VCaP (cell line): Measurements from ENCODE around the gene DNASE1L3.

Experiments
- H3K27ac ChIP-seq: fragments of 450-650 bp; 2 replicates; pipeline ENCODE4 v1.5.1; 2017
- CTCF ChIP-seq: fragments of 450-650 bp; conservative IDR thresholded peaks from 2 replicates; pipeline ENCODE4 v1.5.1; 2017; ENCODE audit warnings: mild to moderate bottlenecking, moderate library complexity

Gene DNASE1L3

GRCh38 chr3:58188173-58188564 lies 22.6 kb downstream of the DNASE1L3 start:
- no peak for TF ChIP-seq CTCF
- no peak overlapping the region for H3K27ac ChIP-seq

GRCh38 chr3:58184982-58185360 lies 25.8 kb downstream of the DNASE1L3 start:
- no peak overlapping the region for H3K27ac ChIP-seq
- no peak for TF ChIP-seq CTCF

- no peak overlapping the region for H3K27ac ChIP-seq
- no peak for TF ChIP-seq CTCF
These were observed 26.3 kb downstream of the DNASE1L3 start for GRCh38 chr3:58184309-58184981.

- TF ChIP-seq CTCF, result no peak
- no peak overlapping the region for H3K27ac ChIP-seq
These were observed 26.9 kb downstream of the DNASE1L3 start for GRCh38 chr3:58183891-58184290.

GRCh38 chr3:58183221-58183620 lies 27.6 kb downstream of the DNASE1L3 start:
- TF ChIP-seq CTCF, result no peak
- H3K27ac ChIP-seq, result no peak overlapping the region

GRCh38 chr3:58180940-58181587 lies 29.7 kb downstream of the DNASE1L3 start:
- no peak for TF ChIP-seq CTCF
- H3K27ac ChIP-seq, result no peak overlapping the region

- no peak for TF ChIP-seq CTCF
These were observed 30.5 kb downstream of the DNASE1L3 start for GRCh38 chr3:58180099-58180880.

More at GRCh38 chr3:58180099-58180880, 30.5 kb downstream of the DNASE1L3 start:
- H3K27ac ChIP-seq, result no peak overlapping the region
